Tibial nerve (tissue), 3 donors: ENCODE measurements around the gene RAD9A.

Source experiments
- POLR2A ChIP-seq, 2 donors: fragments of 450-650 bp; IDR thresholded peaks; one replicate each; pipeline ENCODE4 v1.6.1; 2017; ENCODE audit warnings: antibody characterized with exemption in 2 of 2, mild to moderate bottlenecking in 2 of 2, moderate library complexity in 2 of 2
- TF ChIP-seq, protein P1 (sequence below), 5 experiments: fragments of 200-600 bp in 3 of 5; fragments of 450-650 bp in 2 of 5; sonication (generic) in 3 of 5; IDR thresholded peaks; one replicate each; pipeline ENCODE4 v1.5.1; 2016 to 2019; ENCODE audit warnings: antibody characterized with exemption in 5 of 5, mild to moderate bottlenecking in 3 of 5, moderate library complexity in 2 of 5

DNA sequence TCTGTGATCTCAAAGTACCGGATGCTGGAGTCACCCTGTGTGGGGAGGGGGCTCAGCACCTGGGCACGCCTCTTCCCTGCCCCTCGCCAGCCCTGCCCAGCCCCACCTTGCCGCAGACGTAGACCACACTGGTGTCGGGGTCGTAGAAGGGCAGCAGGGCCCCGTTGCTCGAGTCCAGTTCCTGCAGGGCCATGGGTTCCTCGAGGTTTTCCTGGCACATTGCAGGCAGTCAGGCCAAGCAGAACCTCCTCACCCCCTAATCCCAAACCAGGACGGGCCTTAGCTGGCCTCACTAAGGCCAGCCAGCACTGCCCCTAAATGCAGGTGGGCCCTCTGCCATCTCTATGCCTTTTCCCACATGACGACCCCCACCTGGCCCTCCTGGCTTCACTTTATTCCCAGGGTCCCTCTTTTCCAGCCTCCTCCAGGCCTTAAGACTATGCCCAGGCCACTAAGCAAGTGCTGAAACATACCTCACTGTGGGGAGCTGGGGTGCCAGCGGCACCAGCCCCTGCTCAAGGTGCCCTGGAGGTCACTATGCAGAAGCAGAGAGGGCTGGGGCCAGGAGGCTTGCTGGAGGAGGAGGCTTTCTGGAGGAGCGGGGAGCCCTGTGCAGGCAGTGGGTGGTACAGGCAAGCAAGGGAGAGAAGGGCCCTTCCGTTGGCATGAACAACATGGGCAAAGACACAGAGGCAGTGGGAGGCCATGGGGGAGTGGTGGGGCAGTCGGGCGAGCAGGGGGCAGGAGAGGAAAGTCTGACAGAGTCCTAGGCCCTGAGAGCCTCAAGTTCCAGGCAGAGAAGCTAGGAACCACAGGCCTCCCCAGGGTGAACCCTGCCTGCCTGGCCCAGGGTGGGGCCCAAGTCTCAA is 48.7 kb downstream of the RAD9A start:
- TF ChIP-seq, protein P1, sequence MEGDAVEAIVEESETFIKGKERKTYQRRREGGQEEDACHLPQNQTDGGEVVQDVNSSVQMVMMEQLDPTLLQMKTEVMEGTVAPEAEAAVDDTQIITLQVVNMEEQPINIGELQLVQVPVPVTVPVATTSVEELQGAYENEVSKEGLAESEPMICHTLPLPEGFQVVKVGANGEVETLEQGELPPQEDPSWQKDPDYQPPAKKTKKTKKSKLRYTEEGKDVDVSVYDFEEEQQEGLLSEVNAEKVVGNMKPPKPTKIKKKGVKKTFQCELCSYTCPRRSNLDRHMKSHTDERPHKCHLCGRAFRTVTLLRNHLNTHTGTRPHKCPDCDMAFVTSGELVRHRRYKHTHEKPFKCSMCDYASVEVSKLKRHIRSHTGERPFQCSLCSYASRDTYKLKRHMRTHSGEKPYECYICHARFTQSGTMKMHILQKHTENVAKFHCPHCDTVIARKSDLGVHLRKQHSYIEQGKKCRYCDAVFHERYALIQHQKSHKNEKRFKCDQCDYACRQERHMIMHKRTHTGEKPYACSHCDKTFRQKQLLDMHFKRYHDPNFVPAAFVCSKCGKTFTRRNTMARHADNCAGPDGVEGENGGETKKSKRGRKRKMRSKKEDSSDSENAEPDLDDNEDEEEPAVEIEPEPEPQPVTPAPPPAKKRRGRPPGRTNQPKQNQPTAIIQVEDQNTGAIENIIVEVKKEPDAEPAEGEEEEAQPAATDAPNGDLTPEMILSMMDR (IDR thresholded peaks at IDR 0.05), result no peak
- TF ChIP-seq POLR2A (IDR thresholded peaks at IDR 0.05), result no peak
